ENCODE measurements around the gene NAXD. TPM values are rescaled to one million over a fixed set of nuclear protein-coding genes. Genes with fewer than 3 reads are reported as not detected.

Gene NAXD
- total RNA-seq, 1 experiment from 2014 or later: 15.1 TPM

- Histone ChIP-seq H3K27ac (ENCODE audit: low read length) (no peak overlapping the region), H3K4me1 (ENCODE audit: control insufficient read depth, insufficient read depth, low read length) (no peaks in the 10 kb centered on the region), H3K4me3 (ENCODE audit: low read depth in 2 of 2, low read length in 2 of 2) (no peak overlapping the region), H3K27me3 (ENCODE audit: control insufficient read depth, insufficient read depth, low read length) (no peaks in the 10 kb centered on the region), H3K9me3 (ENCODE audit: control insufficient read depth, insufficient read depth, low read depth, low read length) (no peaks in the 10 kb centered on the region), H3K36me3 (ENCODE audit: control insufficient read depth, insufficient read depth, low read length) (no peaks in the 10 kb centered on the region)
- POLR2A ChIA-PET: no interaction called here
- intact Hi-C loops (cut with micrococcal nuclease; ENCODE audit: unreplicated experiment) (no loop called here), in situ Hi-C loops (cut with HindIII; ENCODE audit: low pct_unique_long_range_greater_than_20kb, low sequenced_read_pairs) (no loop called here)
- ATAC-seq (no peak), DNase-seq (ENCODE audit: low read depth, low spot score) (no peak)
- CTCF ChIA-PET: no interaction called here
- no TSS peak for BruUV-seq (replicated peaks)
- TF ChIP-seq CTCF (IDR thresholded peaks at IDR 0.05) (no peak), SIN3A (IDR thresholded peaks at IDR 0.05; ENCODE audit: borderline replicate concordance, insufficient read depth, low read depth, low read length) (no peak), POLR2AphosphoS5 (IDR thresholded peaks at IDR 0.05; ENCODE audit: low read depth, low read length) (no peak), TCF7L2 (IDR thresholded peaks at IDR 0.05; ENCODE audit: low read depth, low read length) (no peak)
- TF ChIP-seq, protein P1, sequence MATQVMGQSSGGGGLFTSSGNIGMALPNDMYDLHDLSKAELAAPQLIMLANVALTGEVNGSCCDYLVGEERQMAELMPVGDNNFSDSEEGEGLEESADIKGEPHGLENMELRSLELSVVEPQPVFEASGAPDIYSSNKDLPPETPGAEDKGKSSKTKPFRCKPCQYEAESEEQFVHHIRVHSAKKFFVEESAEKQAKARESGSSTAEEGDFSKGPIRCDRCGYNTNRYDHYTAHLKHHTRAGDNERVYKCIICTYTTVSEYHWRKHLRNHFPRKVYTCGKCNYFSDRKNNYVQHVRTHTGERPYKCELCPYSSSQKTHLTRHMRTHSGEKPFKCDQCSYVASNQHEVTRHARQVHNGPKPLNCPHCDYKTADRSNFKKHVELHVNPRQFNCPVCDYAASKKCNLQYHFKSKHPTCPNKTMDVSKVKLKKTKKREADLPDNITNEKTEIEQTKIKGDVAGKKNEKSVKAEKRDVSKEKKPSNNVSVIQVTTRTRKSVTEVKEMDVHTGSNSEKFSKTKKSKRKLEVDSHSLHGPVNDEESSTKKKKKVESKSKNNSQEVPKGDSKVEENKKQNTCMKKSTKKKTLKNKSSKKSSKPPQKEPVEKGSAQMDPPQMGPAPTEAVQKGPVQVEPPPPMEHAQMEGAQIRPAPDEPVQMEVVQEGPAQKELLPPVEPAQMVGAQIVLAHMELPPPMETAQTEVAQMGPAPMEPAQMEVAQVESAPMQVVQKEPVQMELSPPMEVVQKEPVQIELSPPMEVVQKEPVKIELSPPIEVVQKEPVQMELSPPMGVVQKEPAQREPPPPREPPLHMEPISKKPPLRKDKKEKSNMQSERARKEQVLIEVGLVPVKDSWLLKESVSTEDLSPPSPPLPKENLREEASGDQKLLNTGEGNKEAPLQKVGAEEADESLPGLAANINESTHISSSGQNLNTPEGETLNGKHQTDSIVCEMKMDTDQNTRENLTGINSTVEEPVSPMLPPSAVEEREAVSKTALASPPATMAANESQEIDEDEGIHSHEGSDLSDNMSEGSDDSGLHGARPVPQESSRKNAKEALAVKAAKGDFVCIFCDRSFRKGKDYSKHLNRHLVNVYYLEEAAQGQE (IDR thresholded peaks at IDR 0.05; ENCODE audit: insufficient read depth in 1 of 2, low read depth in 2 of 2, low read length in 1 of 2): no peak
These were observed 32.0 kb upstream of the NAXD start for GRCh38 chr13:110583178-110583865.

GRCh38 chr13:110589793-110590390 lies 25.5 kb upstream of the NAXD start:
- DNase-seq (ENCODE audit: low read depth, low spot score): no peak
- H3K4me3 ChIP-seq (ENCODE audit: low read depth in 2 of 2, low read length in 2 of 2): no peak overlapping the region
- H3K4me1 ChIP-seq (ENCODE audit: control insufficient read depth, insufficient read depth, low read length): no peaks in the 10 kb centered on the region
- intact Hi-C loops (cut with micrococcal nuclease; ENCODE audit: unreplicated experiment) (no loop called here), in situ Hi-C loops (cut with HindIII; ENCODE audit: low pct_unique_long_range_greater_than_20kb, low sequenced_read_pairs) (no loop called here)
- H3K9me3 ChIP-seq (ENCODE audit: control insufficient read depth, insufficient read depth, low read depth, low read length): no peaks in the 10 kb centered on the region
- CTCF ChIA-PET: no interaction called here
- no peak overlapping the region for H3K27ac ChIP-seq (ENCODE audit: low read length)
- BruUV-seq (replicated peaks): no TSS peak
- ATAC-seq: no peak
- POLR2A ChIA-PET: no interaction called here
- H3K27me3 ChIP-seq (ENCODE audit: control insufficient read depth, insufficient read depth, low read length): no peaks in the 10 kb centered on the region
- H3K36me3 ChIP-seq (ENCODE audit: control insufficient read depth, insufficient read depth, low read length): no peaks in the 10 kb centered on the region
- TF ChIP-seq CTCF (IDR thresholded peaks at IDR 0.05) (no peak), SIN3A (IDR thresholded peaks at IDR 0.05; ENCODE audit: borderline replicate concordance, insufficient read depth, low read depth, low read length) (no peak), TCF7L2 (IDR thresholded peaks at IDR 0.05; ENCODE audit: low read depth, low read length) (no peak), POLR2AphosphoS5 (IDR thresholded peaks at IDR 0.05; ENCODE audit: low read depth, low read length) (no peak)
- TF ChIP-seq, protein P1 (IDR thresholded peaks at IDR 0.05; ENCODE audit: insufficient read depth in 1 of 2, low read depth in 2 of 2, low read length in 1 of 2): no peak

Measured in Panc1 (cell line).